Loucy (cell line): Measurements from ENCODE around the gene MARCKSL1.

Experiments used
- EZH2phosphoT487 ChIP-seq: fragments of 200-600 bp; IDR thresholded peaks from 2 replicates; pipeline ENCODE4 v1.6.1; 2018; ENCODE audit warnings: antibody characterized with exemption, mild to moderate bottlenecking, moderate library complexity, borderline replicate concordance
- TF ChIP-seq, protein P1 (sequence below): fragments of 200-600 bp; sonication (generic); conservative IDR thresholded peaks from 2 replicates; pipeline ENCODE4 v1.5.1; 2014; ENCODE audit warnings: mild to moderate bottlenecking, antibody characterized with exemption, low read length

DNA sequence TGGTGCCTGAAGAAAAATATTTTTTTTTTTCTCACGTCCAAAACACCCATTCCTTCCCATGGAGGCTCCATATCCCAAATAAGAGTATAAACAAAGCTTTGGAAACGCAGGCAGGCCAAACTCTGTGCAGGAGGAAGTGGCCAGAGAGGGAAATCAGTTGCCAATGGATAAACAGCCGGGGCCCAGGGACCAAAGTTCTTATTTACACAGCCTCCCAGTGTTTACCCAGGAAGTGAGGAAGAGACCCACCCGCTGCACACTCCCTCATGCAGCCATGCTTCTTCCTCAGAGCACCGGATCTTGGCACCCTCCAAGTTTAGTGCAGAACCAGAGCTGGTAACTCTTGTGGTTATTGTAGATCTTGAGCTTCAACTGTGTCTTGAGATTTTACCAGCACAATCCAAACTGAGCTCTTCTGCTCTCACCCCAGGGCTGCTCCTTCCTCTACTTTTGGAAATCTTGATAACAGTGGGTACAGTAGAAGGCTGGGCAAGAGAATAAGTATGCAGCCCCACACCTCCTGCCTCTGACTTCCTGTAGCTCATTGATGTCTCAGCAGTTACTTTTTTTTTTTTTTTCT lies 14.2 kb downstream of the MARCKSL1 start:
- TF ChIP-seq, protein P1, sequence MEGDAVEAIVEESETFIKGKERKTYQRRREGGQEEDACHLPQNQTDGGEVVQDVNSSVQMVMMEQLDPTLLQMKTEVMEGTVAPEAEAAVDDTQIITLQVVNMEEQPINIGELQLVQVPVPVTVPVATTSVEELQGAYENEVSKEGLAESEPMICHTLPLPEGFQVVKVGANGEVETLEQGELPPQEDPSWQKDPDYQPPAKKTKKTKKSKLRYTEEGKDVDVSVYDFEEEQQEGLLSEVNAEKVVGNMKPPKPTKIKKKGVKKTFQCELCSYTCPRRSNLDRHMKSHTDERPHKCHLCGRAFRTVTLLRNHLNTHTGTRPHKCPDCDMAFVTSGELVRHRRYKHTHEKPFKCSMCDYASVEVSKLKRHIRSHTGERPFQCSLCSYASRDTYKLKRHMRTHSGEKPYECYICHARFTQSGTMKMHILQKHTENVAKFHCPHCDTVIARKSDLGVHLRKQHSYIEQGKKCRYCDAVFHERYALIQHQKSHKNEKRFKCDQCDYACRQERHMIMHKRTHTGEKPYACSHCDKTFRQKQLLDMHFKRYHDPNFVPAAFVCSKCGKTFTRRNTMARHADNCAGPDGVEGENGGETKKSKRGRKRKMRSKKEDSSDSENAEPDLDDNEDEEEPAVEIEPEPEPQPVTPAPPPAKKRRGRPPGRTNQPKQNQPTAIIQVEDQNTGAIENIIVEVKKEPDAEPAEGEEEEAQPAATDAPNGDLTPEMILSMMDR = no peak
- TF ChIP-seq EZH2phosphoT487 = no peak
